Activated naive CD4-positive, alpha-beta T cell treated with anti-CD3 and anti-CD28 coated beads, Interleukin-2, amount 50 U/mL, for 24 hours (primary cell): ENCODE measurements around the gene TCEAL9.

ENCODE experiments used
- H3K27ac Mint-ChIP-seq: one replicate; pipeline ENCODE4 v1.8.0; 2021; ENCODE audit warnings: mild to moderate bottlenecking, mixed read lengths
- H3K27me3 Mint-ChIP-seq: one replicate; pipeline ENCODE4 v1.8.0; 2021; ENCODE audit warnings: mixed read lengths
- H3K36me3 Mint-ChIP-seq: one replicate; pipeline ENCODE4 v1.8.0; 2021; ENCODE audit warnings: mixed read lengths
- H3K4me1 Mint-ChIP-seq: one replicate; pipeline ENCODE4 v1.8.0; 2021; ENCODE audit warnings: mixed read lengths
- H3K4me3 Mint-ChIP-seq: one replicate; pipeline ENCODE4 v1.8.0; 2021; ENCODE audit warnings: mild to moderate bottlenecking, mixed read lengths
- H3K9me3 Mint-ChIP-seq: one replicate; pipeline ENCODE4 v1.8.0; 2021; ENCODE audit warnings: mixed read lengths

The TCEAL9 gene

DNA sequence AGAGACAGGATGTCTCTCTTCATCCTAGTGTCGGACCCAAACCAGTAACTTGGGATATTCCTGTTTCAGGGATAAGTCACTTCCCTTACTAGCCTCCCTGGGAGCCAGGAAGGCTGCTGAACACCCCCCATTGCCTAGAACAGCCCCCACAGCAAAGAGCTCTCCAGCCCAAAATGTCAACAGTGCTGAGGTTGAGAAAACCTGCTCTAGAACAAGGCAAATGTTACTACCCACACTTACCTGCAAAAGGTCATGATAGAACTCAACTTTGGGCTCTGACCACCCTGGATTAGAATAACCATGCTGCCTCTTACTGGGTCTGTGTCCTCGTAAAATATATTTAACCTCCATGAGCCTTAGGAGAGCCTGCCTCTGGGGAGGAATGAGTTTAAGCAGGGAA is 40.4 kb downstream of the TCEAL9 start:
- Mint-ChIP-seq H3K4me3 (no peak overlapping the region), H3K27ac (no peak overlapping the region), H3K4me1 (no peaks in the 10 kb centered on the region), H3K9me3 (no peaks in the 10 kb centered on the region), H3K36me3 (no peaks in the 10 kb centered on the region), H3K27me3 (no peaks in the 10 kb centered on the region)

- no peaks in the 10 kb centered on the region for H3K36me3 Mint-ChIP-seq
- no peaks in the 10 kb centered on the region for H3K27me3 Mint-ChIP-seq
- no peaks in the 10 kb centered on the region for H3K4me1 Mint-ChIP-seq
- H3K27ac Mint-ChIP-seq = no peak overlapping the region
- no peaks in the 10 kb centered on the region for H3K9me3 Mint-ChIP-seq
- no peak overlapping the region for H3K4me3 Mint-ChIP-seq
Observed at GRCh38 chrX:103397707-103398106, 41.4 kb downstream of the TCEAL9 start.

- Mint-ChIP-seq H3K4me3 (no peak overlapping the region), H3K9me3 (no peaks in the 10 kb centered on the region), H3K36me3 (no peaks in the 10 kb centered on the region), H3K27me3 (no peaks in the 10 kb centered on the region), H3K27ac (no peak overlapping the region), H3K4me1 (no peaks in the 10 kb centered on the region)
Observed at GRCh38 chrX:103398421-103398864, 42.1 kb downstream of the TCEAL9 start.

- no peak overlapping the region for H3K4me3 Mint-ChIP-seq
- H3K27me3 Mint-ChIP-seq = no peaks in the 10 kb centered on the region
- H3K27ac Mint-ChIP-seq = no peak overlapping the region
- H3K9me3 Mint-ChIP-seq = no peaks in the 10 kb centered on the region
- peaks cover 7% of the 10 kb centered on the region for H3K4me1 Mint-ChIP-seq
- no peaks in the 10 kb centered on the region for H3K36me3 Mint-ChIP-seq
Observed at GRCh38 chrX:103399744-103400143, 43.4 kb downstream of the TCEAL9 start.

DNA sequence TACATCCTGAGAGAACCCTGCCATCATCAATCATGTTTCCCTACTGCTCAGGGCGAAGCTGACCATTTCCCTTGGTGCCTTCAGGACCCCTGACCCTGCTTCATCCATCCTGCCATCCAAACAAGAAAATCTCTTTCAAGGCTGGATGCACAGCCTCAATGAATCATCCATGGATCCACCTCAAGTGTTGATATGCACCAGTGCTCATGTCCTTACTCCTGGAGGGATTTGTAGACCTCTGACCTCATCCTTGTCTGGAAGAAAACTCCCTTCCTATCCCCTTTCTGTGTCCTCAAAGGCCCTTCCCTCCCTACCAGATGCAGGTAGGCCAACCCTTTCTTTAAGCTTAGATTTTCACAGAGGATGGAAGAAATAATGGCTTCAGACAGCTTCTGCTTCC is 44.6 kb downstream of the TCEAL9 start:
- no peaks in the 10 kb centered on the region for H3K9me3 Mint-ChIP-seq
- no peak overlapping the region for H3K4me3 Mint-ChIP-seq
- H3K27ac Mint-ChIP-seq = no peak overlapping the region
- peaks cover 15% of the 10 kb centered on the region for H3K4me1 Mint-ChIP-seq
- H3K27me3 Mint-ChIP-seq = no peaks in the 10 kb centered on the region
- H3K36me3 Mint-ChIP-seq = no peaks in the 10 kb centered on the region

GRCh38 chrX:103404231-103405008 is 48.1 kb downstream of the TCEAL9 start:
- Mint-ChIP-seq H3K27me3 (no peaks in the 10 kb centered on the region), H3K4me1 (peaks cover 15% of the 10 kb centered on the region), H3K27ac (no peak overlapping the region), H3K9me3 (no peaks in the 10 kb centered on the region), H3K36me3 (no peaks in the 10 kb centered on the region), H3K4me3 (peak overlapping the region; percentile 86)

DNA sequence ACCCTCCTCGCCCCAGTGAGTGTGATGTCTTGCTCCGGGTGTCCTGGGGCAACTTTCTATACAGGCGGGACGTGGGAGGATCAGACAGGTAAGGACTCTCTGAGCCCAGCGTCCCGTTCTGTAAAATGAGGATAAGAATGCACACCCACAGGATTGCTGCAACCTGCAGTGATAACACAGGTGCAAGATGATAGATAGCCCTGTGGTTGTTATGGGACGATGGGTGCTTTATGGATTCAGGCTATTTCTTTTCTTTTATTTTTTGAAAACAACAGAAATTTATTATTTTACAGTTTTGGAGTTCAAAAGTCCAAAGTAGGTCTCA is 48.7 kb downstream of the TCEAL9 start:
- no peaks in the 10 kb centered on the region for H3K27me3 Mint-ChIP-seq
- H3K27ac Mint-ChIP-seq = no peak overlapping the region
- no peaks in the 10 kb centered on the region for H3K9me3 Mint-ChIP-seq

DNA sequence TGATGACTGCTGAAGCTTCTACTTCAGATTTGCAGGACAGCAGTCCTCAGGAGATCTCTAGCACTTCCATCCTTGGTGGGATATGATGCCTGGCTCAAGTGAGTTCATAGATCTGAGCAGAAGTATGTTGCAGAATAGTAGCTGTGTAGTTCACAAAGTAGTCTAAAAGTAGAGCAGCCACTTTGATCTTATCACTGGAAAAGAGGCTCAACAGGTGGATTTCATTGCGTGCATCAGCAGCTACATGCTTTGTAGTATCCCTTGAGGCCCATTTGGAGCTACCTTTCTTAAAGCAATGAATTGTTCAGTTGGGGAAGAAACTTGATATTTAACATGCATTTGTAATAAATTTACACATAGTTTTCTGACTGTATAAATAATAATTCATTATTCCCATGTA is 50.0 kb downstream of the TCEAL9 start:
- Mint-ChIP-seq H3K4me1 (peaks cover 15% of the 10 kb centered on the region), H3K27ac (no peak overlapping the region), H3K4me3 (no peak overlapping the region), H3K36me3 (no peaks in the 10 kb centered on the region), H3K27me3 (no peaks in the 10 kb centered on the region), H3K9me3 (no peaks in the 10 kb centered on the region)

More for the DNA sequence above, 48.7 kb downstream of the TCEAL9 start:
- no peaks in the 10 kb centered on the region for H3K36me3 Mint-ChIP-seq
- peaks cover 15% of the 10 kb centered on the region for H3K4me1 Mint-ChIP-seq
- H3K4me3 Mint-ChIP-seq = peak overlapping the region; percentile 86

DNA sequence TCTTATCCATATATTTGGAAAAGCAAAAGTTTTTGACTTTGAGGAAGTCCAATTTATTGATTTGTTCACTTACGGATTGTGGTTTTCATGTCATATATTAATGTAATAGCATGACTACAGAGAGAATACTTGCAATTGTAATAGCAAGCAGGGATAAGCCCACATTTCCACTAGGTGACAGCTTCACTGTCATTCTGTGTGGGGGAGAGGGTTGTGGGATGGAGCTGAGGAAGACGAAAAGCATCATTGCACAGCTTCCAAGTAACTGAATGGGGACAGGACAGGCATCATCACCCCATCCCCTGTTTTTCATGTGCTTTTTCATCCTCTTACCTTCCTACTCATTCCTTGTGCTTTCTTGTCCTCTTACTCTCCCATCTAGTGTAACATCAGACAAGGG is 51.5 kb downstream of the TCEAL9 start:
- Mint-ChIP-seq H3K27ac (no peak overlapping the region), H3K4me1 (peaks cover 15% of the 10 kb centered on the region), H3K4me3 (no peak overlapping the region), H3K27me3 (no peaks in the 10 kb centered on the region), H3K36me3 (no peaks in the 10 kb centered on the region), H3K9me3 (no peaks in the 10 kb centered on the region)
